HepG2 (cell line): ENCODE data around the gene S100Z. TPM values are rescaled to one million over a fixed set of nuclear protein-coding genes. Genes with fewer than 3 reads are reported as not detected.
A peak's percentile ranks its signal among the peaks of the same experiment; 100 is the strongest.

Source experiments
- AFF4 ChIP-seq: sonication (generic); formaldehyde crosslinking; IDR thresholded peaks from 2 replicates; pipeline ENCODE4 v1.4.0; 2020; ENCODE audit warnings: missing genetic modification reagents
- AGO2 ChIP-seq: fragments of 200-400 bp; formaldehyde crosslinking; optimal IDR thresholded peaks from 2 replicates; pipeline ENCODE3; 2017; ENCODE audit warnings: mild to moderate bottlenecking, low read depth, low read length, moderate library complexity
- ATF7-NPFF ChIP-seq: sonication (generic); formaldehyde crosslinking; IDR thresholded peaks from 2 replicates; pipeline ENCODE4 v1.8.1; 2023; ENCODE audit warnings: mild to moderate bottlenecking, low read depth, missing genetic modification reagents, moderate library complexity
- BCLAF1 ChIP-seq: fragments of 450-650 bp; IDR thresholded peaks from 2 replicates; pipeline ENCODE4 v1.6.1; 2017; ENCODE audit warnings: mild to moderate bottlenecking
- CREB1 ChIP-seq, 2 experiments: fragments of 450-650 bp in 1 of 2; IDR thresholded peaks; 2 replicates each; pipeline ENCODE4 v1.6.1; 2016 to 2017; ENCODE audit warnings: control low read depth in 1 of 2, mild to moderate bottlenecking in 1 of 2, missing compliant biosample characterization in 1 of 2, missing genetic modification characterization in 1 of 2
- HMGA1 ChIP-seq: sonication (generic); formaldehyde crosslinking; conservative IDR thresholded peaks from 2 replicates; pipeline ENCODE4 v1.4.0; 2020; ENCODE audit warnings: missing genetic modification reagents
- KAT8 ChIP-seq: IDR thresholded peaks from 2 replicates; pipeline ENCODE4 v1.6.1; 2016; ENCODE audit warnings: missing genetic modification reagents, missing compliant biosample characterization
- MED13 ChIP-seq: sonication (generic); formaldehyde crosslinking; IDR thresholded peaks from 2 replicates; pipeline ENCODE4 v1.5.0; 2020; ENCODE audit warnings: missing genetic modification reagents
- MTF1 ChIP-seq: sonication (generic); formaldehyde crosslinking; IDR thresholded peaks from 2 replicates; pipeline ENCODE4 v1.5.0; 2020; ENCODE audit warnings: missing genetic modification reagents
- NFIC ChIP-seq: IDR thresholded peaks from 2 replicates; pipeline ENCODE4 v1.6.1; 2012; ENCODE audit warnings: mild to moderate bottlenecking, low read length, inconsistent platforms
- NONO ChIP-seq, 2 experiments: fragments of 450-650 bp in 1 of 2; sonication (generic) in 1 of 2; formaldehyde crosslinking in 1 of 2; IDR thresholded peaks in 1 of 2; conservative IDR thresholded peaks in 1 of 2; 2 replicates each; pipeline versions ENCODE4 v1.6.1 to v1.8.0; 2017 to 2022; ENCODE audit warnings: mild to moderate bottlenecking in 1 of 2, missing genetic modification reagents in 1 of 2, moderate library complexity in 1 of 2
- POLR2AphosphoS5 ChIP-seq: IDR thresholded peaks from 2 replicates; pipeline ENCODE4 v1.6.1; 2012; ENCODE audit warnings: low read depth, low read length
- SIN3B ChIP-seq: fragments of 150-350 bp; IDR thresholded peaks from 2 replicates; pipeline ENCODE4 v1.6.1; 2014; ENCODE audit warnings: low read length
- SKI ChIP-seq: fragments of 450-650 bp; IDR thresholded peaks from one replicate; pipeline ENCODE4 v1.6.1; 2018; ENCODE audit warnings: mild to moderate bottlenecking; ENCODE audit not compliant: partially characterized antibody
- SMAD1 ChIP-seq: sonication (generic); formaldehyde crosslinking; IDR thresholded peaks from 2 replicates; pipeline ENCODE4 v1.4.0; 2020; ENCODE audit warnings: missing genetic modification reagents, low read depth, mild to moderate bottlenecking, borderline replicate concordance
- SOX5 ChIP-seq: IDR thresholded peaks from 2 replicates; pipeline ENCODE4 v1.6.1; 2016; ENCODE audit warnings: borderline replicate concordance
- ZNF207 ChIP-seq: fragments of 450-650 bp; IDR thresholded peaks from 2 replicates; pipeline ENCODE4 v1.6.1; 2016; ENCODE audit warnings: antibody characterized with exemption, borderline replicate concordance
- ZNF256 ChIP-seq: sonication (generic); formaldehyde crosslinking; conservative IDR thresholded peaks from 2 replicates; pipeline ENCODE4 v1.4.0; 2020; ENCODE audit warnings: missing genetic modification reagents
- ZNF260 ChIP-seq: sonication (generic); formaldehyde crosslinking; IDR thresholded peaks from 2 replicates; pipeline ENCODE4 v1.4.0; 2020; ENCODE audit warnings: missing genetic modification reagents, low read depth, mild to moderate bottlenecking, borderline replicate concordance
- ZUFSP ChIP-seq: sonication (generic); formaldehyde crosslinking; IDR thresholded peaks from 2 replicates; pipeline ENCODE4 v1.9.0; 2021; ENCODE audit warnings: missing genetic modification reagents, mild to moderate bottlenecking, borderline replicate concordance
- polyA plus RNA-seq, 8 experiments: library from polyadenylated mRNA; depleted of rRNA in 3 of 8; stranded (reverse) in 7 of 8; unstranded in 1 of 8; fragments of >200 nt; fragmentation: Illumina TruSeq in 4 of 8; extraction: Trizol in 4 of 8; gene quantifications; 2 replicates each; pipeline versions ENCODE4 v1.2.1 to v1.2.3, GENCODE V29; 2011 to 2016; ENCODE audit warnings: low read depth in 4 of 8, missing spikeins in 1 of 8, mixed read lengths in 1 of 8; ENCODE audit not compliant: insufficient read depth in 1 of 8
- total RNA-seq, 5 experiments: library from RNA; depleted of rRNA; stranded (reverse); fragments of >200 nt; fragmentation: Illumina TruSeq; extraction: Trizol; gene quantifications; 2 replicates each; pipeline ENCODE4 v1.2.3, GENCODE V29; 2016; ENCODE audit warnings: low read depth in 1 of 5
- TF ChIP-seq, protein P1 (sequence below): sonication (generic); formaldehyde crosslinking; IDR thresholded peaks from 2 replicates; pipeline ENCODE4 v1.5.0; 2020; ENCODE audit warnings: missing genetic modification reagents, mild to moderate bottlenecking, borderline replicate concordance

S100Z gene
- total and polyA plus RNA-seq, 2 of the 13 experiments (the other 11 are each of a cell fraction or from before 2014, with no cell fraction given) = 0.22 TPM; not detected in 1

DNA sequence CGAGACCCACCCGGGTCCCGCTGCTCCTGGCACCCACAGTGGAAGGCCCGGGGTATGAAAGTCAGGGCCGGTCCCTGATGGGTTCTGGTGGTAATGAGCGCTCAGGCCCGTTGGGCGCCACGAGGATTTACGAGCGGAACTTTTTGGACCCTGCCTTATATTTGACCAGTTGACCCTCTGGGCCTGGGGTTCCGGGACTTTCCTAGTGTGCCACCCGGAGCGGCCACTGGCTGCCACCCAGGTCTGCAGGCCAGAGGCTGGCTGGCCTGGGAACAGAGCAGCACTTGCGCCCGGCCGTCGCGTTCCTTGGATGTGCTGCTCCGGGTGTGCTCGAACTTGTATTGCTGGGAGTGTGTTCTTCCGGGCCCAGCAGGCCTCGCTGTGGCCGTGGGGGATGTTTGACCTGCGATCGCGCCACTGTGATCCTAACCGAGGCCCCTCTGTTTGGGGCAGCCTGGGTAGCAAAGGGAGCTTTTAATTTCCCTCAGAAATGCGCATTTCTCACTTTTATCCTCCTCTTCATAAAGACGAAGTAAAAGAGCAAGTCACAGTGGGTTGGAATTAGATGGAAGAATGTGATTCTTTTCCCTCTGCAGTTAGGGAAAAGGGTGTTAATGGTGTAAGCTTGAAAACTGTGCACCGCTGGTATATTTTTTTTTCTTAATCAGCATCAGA lies 29.8 kb upstream of the S100Z start (continued):
- TF ChIP-seq SMAD1 = no peak
- TF ChIP-seq, protein P1, sequence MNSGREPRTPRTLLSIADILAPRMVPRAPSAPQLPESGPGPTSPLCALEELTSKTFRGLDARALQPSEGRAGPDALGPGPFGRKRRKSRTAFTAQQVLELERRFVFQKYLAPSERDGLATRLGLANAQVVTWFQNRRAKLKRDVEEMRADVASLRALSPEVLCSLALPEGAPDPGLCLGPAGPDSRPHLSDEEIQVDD (CRISPR knock-in tag) = peak; percentile 45; the same call in 1 of the 2 replicates
- no peak for TF ChIP-seq ZNF207
- no peak for TF ChIP-seq MED13 (CRISPR knock-in tag)
- TF ChIP-seq HMGA1 (CRISPR knock-in tag) = no peak
- TF ChIP-seq SIN3B = no peak
- no peak for TF ChIP-seq AGO2
- TF ChIP-seq ZNF256 = 0 out of 2 replicates have a peak, but pooled peaks have one; percentile 51
- TF ChIP-seq AFF4 = no peak
- TF ChIP-seq KAT8 (CRISPR knock-in tag) = peak; percentile 19; the same call in 1 of the 2 replicates
- TF ChIP-seq SKI = no peak
- no peak for TF ChIP-seq ZUFSP
- TF ChIP-seq ZNF260 (CRISPR knock-in tag) = no peak
- no peak for TF ChIP-seq MTF1 (CRISPR knock-in tag)
- TF ChIP-seq SOX5 (CRISPR knock-in tag) = no peak
- no peak for TF ChIP-seq BCLAF1
- TF ChIP-seq POLR2AphosphoS5 = no peak
- no peak for TF ChIP-seq ATF7-NPFF (CRISPR knock-in tag)
- TF ChIP-seq CREB1 (IDR thresholded peaks at IDR 0.05) = no peak
- TF ChIP-seq CREB1 (CRISPR knock-in tag; IDR thresholded peaks at IDR 0.05) = no peak
- TF ChIP-seq NFIC = no peak
- no peak for TF ChIP-seq NONO (IDR thresholded peaks at IDR 0.05)
- no peak for TF ChIP-seq NONO (CRISPR knock-in tag; conservative IDR thresholded peaks at IDR 0.05)
